Endothelial cell of umbilical vein (primary cell): Measurements from ENCODE around the gene LCP1. TPM values are rescaled to one million over a fixed set of nuclear protein-coding genes. Genes with fewer than 3 reads are reported as not detected.
A peak's percentile ranks its signal among the peaks of the same experiment; 100 is the strongest.

Experiments
- BruUV-seq: library from RNA; stranded (reverse); fragments of 400-500 nt; replicated peaks from 2 replicates; lab custom pipeline; 2021; lab: Mats Ljungman, UMichigan
- CTCF ChIA-PET: fragments of 300-600, 350-600 bp; sonication (Branson Sonifier 250); formaldehyde crosslinking; loops from one replicate; lab custom pipeline; 2021; ENCODE audit warnings: antibody characterized with exemption, inconsistent platforms; lab: Charles Lee
- POLR2A ChIA-PET: fragments of 300-600, 350-600 bp; sonication (Branson Sonifier 250); formaldehyde crosslinking; loops from one replicate; lab custom pipeline; 2021; ENCODE audit warnings: antibody characterized with exemption, inconsistent platforms; lab: Charles Lee
- DNase-seq: peaks from one replicate; pipeline ENCODE4 v3.0.0-alpha.2; 2011; ENCODE audit warnings: low read depth, low spot score
- FAIRE-seq: peaks from 2 replicates; lab custom pipeline; 2011; peaks lifted over from hg19 to GRCh38; lab: Jason Lieb, UNC
- H2AFZ ChIP-seq: 2 replicates; pipeline ENCODE4 v1.6.0; 2012; ENCODE audit warnings: low read depth, low read length, control low read depth, inconsistent platforms
- H3K27ac ChIP-seq: 2 replicates; pipeline ENCODE4 v1.5.1; 2011; ENCODE audit warnings: low read depth, mild to moderate bottlenecking, control low read depth, low read length, moderate library complexity; ENCODE audit not compliant: insufficient read depth
- H3K27me3 ChIP-seq, 2 experiments: 2 replicates each; pipeline versions ENCODE4 v1.6.0 to v1.6.1; 2011; ENCODE audit warnings: low read length in 2 of 2, mixed read lengths in 1 of 2; ENCODE audit not compliant: control insufficient read depth in 2 of 2, insufficient read depth in 2 of 2
- H3K36me3 ChIP-seq, 2 experiments: 2 replicates in 1 of 2; 3 replicates in 1 of 2; pipeline ENCODE4 v1.5.1; 2011; ENCODE audit warnings: low read length in 2 of 2, mild to moderate bottlenecking in 1 of 2, moderate library complexity in 1 of 2; ENCODE audit not compliant: control insufficient read depth in 2 of 2, insufficient read depth in 2 of 2; ENCODE audit errors: extremely low read depth in 1 of 2
- H3K4me1 ChIP-seq: 3 replicates; pipeline ENCODE4 v1.5.1; 2011; ENCODE audit warnings: mild to moderate bottlenecking, low read length; ENCODE audit not compliant: control insufficient read depth, insufficient read depth; ENCODE audit errors: extremely low read depth
- H3K4me2 ChIP-seq: 2 replicates; pipeline ENCODE4 v1.6.1; 2011; ENCODE audit warnings: low read length, control low read depth, mixed read lengths; ENCODE audit not compliant: insufficient read depth
- H3K4me3 ChIP-seq, 3 experiments: fragments of 200-600 bp in 1 of 3; sonication (generic), shearing (Covaris generic) in 1 of 3; replicated peaks in 1 of 3; 2 replicates each; pipeline ENCODE4 v1.5.1; 2011 to 2016; ENCODE audit warnings: control low read depth in 3 of 3, low read length in 3 of 3, mild to moderate bottlenecking in 2 of 3, inconsistent platforms in 1 of 3, low read depth in 1 of 3, moderate library complexity in 1 of 3; ENCODE audit not compliant: insufficient read depth in 1 of 3
- H3K79me2 ChIP-seq: 2 replicates; pipeline ENCODE4 v1.6.0; 2012; ENCODE audit warnings: low read length, inconsistent platforms; ENCODE audit not compliant: control insufficient read depth, insufficient read depth
- H3K9ac ChIP-seq: replicated peaks from 2 replicates; pipeline ENCODE3; 2011; ENCODE audit warnings: low read length, control low read depth; ENCODE audit not compliant: insufficient read depth; ENCODE audit errors: extremely low read depth
- H3K9me1 ChIP-seq: replicated peaks from 3 replicates; pipeline ENCODE4 v1.6.0; 2011; ENCODE audit warnings: mild to moderate bottlenecking, low read length; ENCODE audit not compliant: control insufficient read depth, insufficient read depth; ENCODE audit errors: extremely low read depth
- H3K9me3 ChIP-seq: replicated peaks from 2 replicates; pipeline ENCODE4 v1.5.1; 2012; ENCODE audit warnings: low read length, inconsistent platforms; ENCODE audit not compliant: control insufficient read depth, insufficient read depth
- H4K20me1 ChIP-seq: replicated peaks from 2 replicates; pipeline ENCODE3; 2011; ENCODE audit warnings: mild to moderate bottlenecking, low read length; ENCODE audit not compliant: control insufficient read depth, insufficient read depth; ENCODE audit errors: extremely low read depth
- CTCF ChIP-seq, 2 donors: IDR thresholded peaks; 1 replicate in 1 of 2; 2 replicates in 1 of 2; pipeline ENCODE4 v1.5.1; 2011; ENCODE audit warnings: low read length in 2 of 2, mild to moderate bottlenecking in 2 of 2, moderate library complexity in 2 of 2, control low read depth in 1 of 2, inconsistent platforms in 1 of 2, low read depth in 1 of 2; ENCODE audit not compliant: insufficient read depth in 1 of 2; ENCODE audit errors: extremely low read depth in 1 of 2
- EZH2 ChIP-seq: IDR thresholded peaks from 2 replicates; pipeline ENCODE4 v1.6.1; 2012; ENCODE audit warnings: borderline replicate concordance, low read depth, mild to moderate bottlenecking, moderate library complexity, low read length, inconsistent platforms; ENCODE audit not compliant: severe bottlenecking
- FOS ChIP-seq: IDR thresholded peaks from 2 replicates; pipeline ENCODE4 v1.6.1; 2011; ENCODE audit warnings: mild to moderate bottlenecking, low read length, moderate library complexity, borderline replicate concordance; ENCODE audit not compliant: insufficient read depth
- GATA2 ChIP-seq: IDR thresholded peaks from 2 replicates; pipeline ENCODE4 v1.7.0; 2011; ENCODE audit warnings: low read depth, mild to moderate bottlenecking, moderate library complexity, mixed read lengths, low read length; ENCODE audit not compliant: insufficient read length, insufficient read depth
- JUN ChIP-seq: IDR thresholded peaks from 2 replicates; pipeline ENCODE4 v1.6.1; 2011; ENCODE audit warnings: borderline replicate concordance, low read depth; ENCODE audit not compliant: insufficient read length, insufficient read depth
- MYC ChIP-seq: IDR thresholded peaks from one replicate; pipeline ENCODE4 v1.6.1; 2011; ENCODE audit warnings: mild to moderate bottlenecking, low read depth, low read length
- POLR2A ChIP-seq: IDR thresholded peaks from 2 replicates; pipeline ENCODE4 v1.6.1; 2012; ENCODE audit warnings: low read depth, mild to moderate bottlenecking, control low read depth, low read length
- POLR2AphosphoS5 ChIP-seq: IDR thresholded peaks from 2 replicates; pipeline ENCODE4 v1.6.1; 2012; ENCODE audit warnings: low read depth, mild to moderate bottlenecking, control low read depth, low read length, moderate library complexity; ENCODE audit not compliant: insufficient read depth
- dilution Hi-C: fragments of 300-500 bp; cut with MboI; formaldehyde crosslinking; loops from one replicate; pipeline ENCODE4 v1.15.0; 2019; ENCODE audit warnings: low sequenced_read_pairs; ENCODE audit not compliant: extremely low pct_ligation_motif_present
- intact Hi-C: fragments of 100-400 bp; cut with micrococcal nuclease; formaldehyde crosslinking; loops from one replicate; pipeline ENCODE4 v1.10.0; 2022
- polyA plus RNA-seq, 4 experiments: library from polyadenylated mRNA; depleted of rRNA in 3 of 4; stranded (reverse) in 3 of 4; unstranded in 1 of 4; fragments of >200 nt; gene quantifications; 2 replicates each; pipeline versions ENCODE4 v1.2.1 to v1.2.3, GENCODE V29; 2011 to 2012; ENCODE audit warnings: missing spikeins in 1 of 4
- total RNA-seq: library from RNA; stranded (reverse); gene quantifications from 2 replicates; pipeline ENCODE4 v1.2.3, GENCODE V29; 2021
- TF ChIP-seq, protein P1 (sequence below): IDR thresholded peaks from 2 replicates; pipeline ENCODE4 v1.6.1; 2011; ENCODE audit not compliant: insufficient read depth, insufficient read length

LCP1 gene
- total and polyA plus RNA-seq, 2 donors (not counting 3 experiments of a cell fraction or from before 2014, with no cell fraction given), result 0.18 to 0.38 TPM

DNA sequence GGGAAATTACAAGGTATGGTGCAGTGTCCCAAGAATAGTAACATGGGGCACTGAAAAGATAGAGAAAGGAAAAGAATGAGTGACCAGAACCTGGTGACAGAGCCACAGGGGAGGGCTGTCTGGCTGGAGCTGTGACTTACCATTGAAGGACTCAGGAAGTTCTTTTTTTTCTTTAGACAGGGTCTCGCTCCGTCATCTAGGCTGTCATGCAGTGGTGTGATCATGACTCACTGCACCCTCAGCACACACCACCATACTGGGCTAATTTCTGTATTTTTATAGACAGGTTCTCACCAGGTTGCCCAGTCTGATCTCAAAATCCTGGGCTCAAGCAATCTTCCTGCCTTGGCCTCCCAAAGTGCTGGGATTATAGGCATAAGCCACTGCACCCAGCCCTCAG lies 68.4 kb downstream of the LCP1 start:
- peaks cover 0 to 13% of the 10 kb centered on the region in 2 experiments for H3K27me3 ChIP-seq
- POLR2A ChIA-PET, result no interaction called here
- H3K4me2 ChIP-seq, result no peak overlapping the region
- no peak for FAIRE-seq
- intact Hi-C loops, result no loop called here
- H3K9me1 ChIP-seq, result no peaks in the 10 kb centered on the region
- no peak overlapping the region for H2AFZ ChIP-seq
- DNase-seq, result no peak
- peaks cover 9% of the 10 kb centered on the region for H3K4me1 ChIP-seq
- peak overlapping the region; percentile 39 for H3K9ac ChIP-seq
- TF ChIP-seq FOS, result peak; percentile 49
- TF ChIP-seq EZH2, result no peak
- no peaks in the 10 kb centered on the region for H3K79me2 ChIP-seq
- H3K27ac ChIP-seq, result peak overlapping the region; percentile 72
- H3K4me3 ChIP-seq, result no peak overlapping the region
- CTCF ChIA-PET, result interaction anchor here (0.8 to 2.1 kb wide), 3 partner anchors 11 to 47 kb away, joined by 3 to 8 read pairs (median 4); no protein-coding TSS in a partner anchor
- H4K20me1 ChIP-seq, result no peaks in the 10 kb centered on the region
- H3K9me3 ChIP-seq, result no peaks in the 10 kb centered on the region
- no peaks in the 10 kb centered on the region for H3K36me3 ChIP-seq
- no TSS peak for BruUV-seq
- dilution Hi-C loops, result no loop called here

- CTCF ChIA-PET, result interaction anchor here (1.0 kb wide), 1 partner anchor 9 kb away, joined by 3 read pairs; no protein-coding TSS in a partner anchor
Observed at GRCh38 chr13:46111151-46111550, 70.8 kb downstream of the LCP1 start.

More at GRCh38 chr13:46111151-46111550, 70.8 kb downstream of the LCP1 start:
- FAIRE-seq (no peak), DNase-seq (no peak)
- no peak overlapping the region for H3K4me2 ChIP-seq
- H3K36me3 ChIP-seq, result no peaks in the 10 kb centered on the region
- peaks cover 15% of the 10 kb centered on the region for H3K4me1 ChIP-seq
- H3K9ac ChIP-seq, result no peak overlapping the region
- H4K20me1 ChIP-seq, result no peaks in the 10 kb centered on the region
- intact Hi-C loops, result no loop called here
- TF ChIP-seq FOS, result no peak
- TF ChIP-seq JUN, result no peak
- no peak for TF ChIP-seq MYC
- TF ChIP-seq GATA2, result no peak
- TF ChIP-seq POLR2AphosphoS5, result no peak
- TF ChIP-seq, protein P1, sequence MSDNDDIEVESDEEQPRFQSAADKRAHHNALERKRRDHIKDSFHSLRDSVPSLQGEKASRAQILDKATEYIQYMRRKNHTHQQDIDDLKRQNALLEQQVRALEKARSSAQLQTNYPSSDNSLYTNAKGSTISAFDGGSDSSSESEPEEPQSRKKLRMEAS, result no peak
- no peak for TF ChIP-seq POLR2A
- TF ChIP-seq CTCF (IDR thresholded peaks at IDR 0.05; ENCODE audit: extremely low read depth in 1 of 2, insufficient read depth in 1 of 2, low read depth in 1 of 2, low read length in 2 of 2), result no peak
- no peak for TF ChIP-seq EZH2
- POLR2A ChIA-PET, result no interaction called here
- no peak overlapping the region for H3K27ac ChIP-seq
- H3K27me3 ChIP-seq, result peaks cover 2 to 13% of the 10 kb centered on the region in 2 experiments
- H3K79me2 ChIP-seq, result no peaks in the 10 kb centered on the region
- no TSS peak for BruUV-seq
- no peaks in the 10 kb centered on the region for H3K9me3 ChIP-seq
- H3K4me3 ChIP-seq, result no peak overlapping the region
- H3K9me1 ChIP-seq, result no peaks in the 10 kb centered on the region
- H2AFZ ChIP-seq, result no peak overlapping the region
- dilution Hi-C loops, result no loop called here
